Astrocyte of the spinal cord (primary cell): Measurements from ENCODE around the gene TRH.

ENCODE experiments used
- DNase-seq: peaks from one replicate; pipeline ENCODE4 v3.0.0; 2011; ENCODE audit warnings: low read depth, low spot score
- H3K4me3 ChIP-seq: 2 replicates; pipeline ENCODE4 v1.5.1; 2011; ENCODE audit warnings: low read depth, mild to moderate bottlenecking, low read length, moderate library complexity
- in situ Hi-C: cut with HindIII; loops from 2 replicates; pipeline ENCODE4 v1.10.0; 2017; ENCODE audit warnings: low sequenced_read_pairs
- TF ChIP-seq, protein P1 (sequence below): IDR thresholded peaks from 2 replicates; pipeline ENCODE4 v1.5.1; 2012; ENCODE audit warnings: low read depth, mild to moderate bottlenecking, low read length, inconsistent platforms

Gene TRH

DNA sequence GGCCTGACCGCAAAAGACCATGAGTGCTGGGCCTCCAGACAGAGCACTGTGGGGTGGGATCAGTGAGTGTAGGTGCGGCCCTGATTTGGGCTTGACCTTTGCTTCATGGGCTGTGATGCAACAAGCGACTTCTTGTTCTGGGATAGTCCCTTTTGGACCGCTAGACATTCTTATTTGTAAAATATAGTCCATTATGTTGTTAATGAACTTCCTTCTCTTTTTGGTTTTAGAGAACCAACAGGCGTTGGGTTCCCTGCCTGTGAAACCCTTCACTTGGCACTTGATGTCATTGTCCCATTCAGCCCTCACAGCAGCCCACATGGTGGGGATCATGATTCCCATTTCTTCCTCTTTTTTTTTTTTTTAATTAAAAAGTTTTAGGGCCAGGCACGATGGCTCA lies 15.8 kb upstream of the TRH start:
- TF ChIP-seq, protein P1, sequence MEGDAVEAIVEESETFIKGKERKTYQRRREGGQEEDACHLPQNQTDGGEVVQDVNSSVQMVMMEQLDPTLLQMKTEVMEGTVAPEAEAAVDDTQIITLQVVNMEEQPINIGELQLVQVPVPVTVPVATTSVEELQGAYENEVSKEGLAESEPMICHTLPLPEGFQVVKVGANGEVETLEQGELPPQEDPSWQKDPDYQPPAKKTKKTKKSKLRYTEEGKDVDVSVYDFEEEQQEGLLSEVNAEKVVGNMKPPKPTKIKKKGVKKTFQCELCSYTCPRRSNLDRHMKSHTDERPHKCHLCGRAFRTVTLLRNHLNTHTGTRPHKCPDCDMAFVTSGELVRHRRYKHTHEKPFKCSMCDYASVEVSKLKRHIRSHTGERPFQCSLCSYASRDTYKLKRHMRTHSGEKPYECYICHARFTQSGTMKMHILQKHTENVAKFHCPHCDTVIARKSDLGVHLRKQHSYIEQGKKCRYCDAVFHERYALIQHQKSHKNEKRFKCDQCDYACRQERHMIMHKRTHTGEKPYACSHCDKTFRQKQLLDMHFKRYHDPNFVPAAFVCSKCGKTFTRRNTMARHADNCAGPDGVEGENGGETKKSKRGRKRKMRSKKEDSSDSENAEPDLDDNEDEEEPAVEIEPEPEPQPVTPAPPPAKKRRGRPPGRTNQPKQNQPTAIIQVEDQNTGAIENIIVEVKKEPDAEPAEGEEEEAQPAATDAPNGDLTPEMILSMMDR, result no peak
- DNase-seq, result no peak
- in situ Hi-C loops, result no loop called here
- H3K4me3 ChIP-seq, result no peak overlapping the region

DNA sequence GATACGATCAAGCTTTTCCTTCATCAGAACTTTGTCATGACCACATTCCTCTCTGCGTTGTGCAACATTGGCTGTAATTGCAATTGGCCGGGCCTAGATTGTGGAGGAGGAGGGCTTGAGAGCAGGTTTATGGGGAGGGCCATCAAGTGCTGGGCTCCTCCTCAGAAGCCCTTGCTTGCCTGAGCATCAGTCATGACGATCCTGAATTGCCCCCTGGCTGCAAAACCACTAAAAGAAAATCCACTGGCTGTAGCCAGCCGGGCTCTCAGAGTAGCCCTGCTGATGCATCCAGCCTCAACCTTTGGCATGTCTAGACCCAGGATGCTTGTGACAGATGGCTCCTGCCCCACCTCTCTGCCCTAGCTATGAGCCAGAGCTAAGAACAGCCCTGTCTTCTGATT lies 13.4 kb upstream of the TRH start:
- TF ChIP-seq, protein P1, result no peak
- DNase-seq, result no peak
- in situ Hi-C loops, result no loop called here
- no peak overlapping the region for H3K4me3 ChIP-seq

DNA sequence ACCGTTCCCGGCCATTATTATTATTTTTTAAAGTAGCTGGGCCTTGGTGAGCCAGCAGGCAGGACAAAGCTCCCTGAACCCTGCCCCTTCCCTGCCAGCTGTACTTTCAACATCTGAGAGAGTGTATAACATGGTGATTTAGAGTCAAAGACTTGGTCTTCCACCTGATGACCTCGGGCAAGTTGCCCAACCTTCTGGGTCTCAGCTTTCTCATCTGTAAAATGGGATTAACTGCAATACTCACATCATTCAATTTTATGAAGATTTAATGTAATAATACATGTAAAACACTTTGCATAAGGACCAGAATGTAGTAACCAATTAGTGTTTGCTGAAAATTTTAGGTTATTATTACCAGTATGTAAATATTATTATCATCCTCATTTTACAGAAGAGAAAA lies 11.9 kb upstream of the TRH start:
- in situ Hi-C loops, result no loop called here
- TF ChIP-seq, protein P1, result no peak
- no peak overlapping the region for H3K4me3 ChIP-seq
- no peak for DNase-seq

DNA sequence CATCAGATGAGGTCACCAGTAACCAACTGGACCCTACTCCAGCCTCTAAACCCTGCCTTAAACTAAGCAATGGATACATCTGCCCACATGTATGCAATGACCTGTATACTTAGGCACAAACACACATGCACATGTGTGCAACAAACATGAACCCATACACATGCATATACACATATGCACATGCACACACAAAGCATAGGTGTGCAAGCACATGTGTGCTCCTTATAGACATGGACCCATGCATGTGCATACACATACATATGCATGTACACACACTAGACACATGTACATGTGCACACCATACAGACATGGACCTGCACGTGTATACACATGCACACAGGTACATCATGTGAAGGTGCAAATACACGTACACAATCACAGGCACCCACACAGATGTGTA lies 8.6 kb upstream of the TRH start:
- no peak overlapping the region for H3K4me3 ChIP-seq
- in situ Hi-C loops, result no loop called here
- no peak for DNase-seq
- TF ChIP-seq, protein P1, result no peak

DNA sequence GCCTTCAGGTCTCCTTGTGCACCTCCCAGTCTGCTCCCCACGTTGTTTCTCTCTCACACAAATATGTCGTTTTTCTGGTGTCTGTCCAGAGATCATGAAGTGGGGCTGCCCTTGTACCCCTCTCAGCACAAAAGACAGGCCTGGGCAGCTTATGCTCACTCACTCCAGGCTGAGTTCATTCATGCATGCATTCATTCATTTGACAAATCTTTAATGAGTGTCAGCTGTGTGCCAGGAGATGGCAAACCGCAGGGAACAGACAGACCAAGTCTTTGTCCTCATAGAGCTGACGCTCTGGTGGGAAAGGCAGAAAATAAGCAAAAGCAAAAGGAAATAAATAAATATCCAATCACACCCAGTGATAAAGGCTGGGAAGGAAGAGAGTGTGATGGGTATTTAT lies 7.6 kb upstream of the TRH start:
- DNase-seq, result no peak

DNA sequence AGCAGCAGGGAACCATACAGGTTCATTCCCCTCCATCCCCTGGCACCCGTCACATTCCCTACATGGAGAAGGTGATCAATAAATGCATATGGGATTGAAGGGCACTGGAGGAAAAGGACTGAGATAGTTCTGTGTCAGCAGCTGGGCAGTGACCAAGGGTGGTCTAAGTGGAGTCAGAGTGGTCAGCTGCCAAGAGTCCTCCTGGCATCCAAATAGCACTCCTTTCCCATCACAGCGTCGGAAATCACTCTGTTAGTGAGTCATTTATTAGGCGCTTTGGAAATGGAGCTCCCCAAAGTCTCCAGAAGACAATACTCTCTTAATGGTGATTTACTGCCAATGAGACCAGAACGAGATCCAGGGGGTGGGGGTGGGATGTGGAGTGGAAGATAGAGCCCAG lies 6.8 kb upstream of the TRH start:
- DNase-seq, result no peak
- TF ChIP-seq, protein P1, result no peak
- in situ Hi-C loops, result no loop called here
- no peak overlapping the region for H3K4me3 ChIP-seq

More for the DNA sequence above, 7.6 kb upstream of the TRH start:
- in situ Hi-C loops, result no loop called here
- no peak overlapping the region for H3K4me3 ChIP-seq
- TF ChIP-seq, protein P1, result no peak
